Transverse colon (tissue), 4 donors: ENCODE results near the gene TARP.

Source experiments
- POLR2A ChIP-seq: fragments of 450-650 bp; IDR thresholded peaks from one replicate; pipeline ENCODE4 v1.6.1; 2016; ENCODE audit warnings: antibody characterized with exemption, mild to moderate bottlenecking, moderate library complexity
- POLR2AphosphoS5 ChIP-seq, 3 donors: sonication (generic); formaldehyde crosslinking; IDR thresholded peaks; one replicate each; pipeline ENCODE4 v1.6.1; 2016; ENCODE audit warnings: antibody characterized with exemption in 3 of 3
- TF ChIP-seq, protein P1 (sequence below), 5 experiments: fragments of 200-600 bp in 3 of 5; fragments of 450-650 bp in 2 of 5; sonication (generic) in 3 of 5; IDR thresholded peaks; 1 replicate in 2 of 5; 2 replicates in 3 of 5; pipeline ENCODE4 v1.5.1; 2016 to 2017; ENCODE audit warnings: antibody characterized with exemption in 5 of 5, inconsistent platforms in 3 of 5, mild to moderate bottlenecking in 2 of 5, moderate library complexity in 1 of 5

DNA sequence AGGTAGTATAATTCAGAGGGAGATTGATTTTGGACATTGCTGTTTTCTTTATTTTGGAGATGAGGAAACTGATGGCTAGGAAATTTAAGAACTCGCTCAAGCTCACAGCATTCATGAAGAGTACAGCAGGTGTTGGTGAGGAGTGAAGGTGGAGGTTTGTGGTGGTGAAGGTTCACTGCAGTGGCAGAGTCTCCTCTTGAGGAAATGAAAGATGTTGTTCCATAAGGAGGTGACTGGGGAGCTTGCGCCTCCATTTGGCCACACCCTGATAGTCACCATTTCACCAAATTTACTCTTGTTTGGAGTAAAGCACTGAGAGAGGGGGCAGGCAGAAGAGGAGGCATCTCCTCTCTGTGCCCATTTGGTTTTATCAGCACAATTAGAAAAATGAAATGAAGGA lies 46.4 kb upstream of the TARP start:
- TF ChIP-seq, protein P1, sequence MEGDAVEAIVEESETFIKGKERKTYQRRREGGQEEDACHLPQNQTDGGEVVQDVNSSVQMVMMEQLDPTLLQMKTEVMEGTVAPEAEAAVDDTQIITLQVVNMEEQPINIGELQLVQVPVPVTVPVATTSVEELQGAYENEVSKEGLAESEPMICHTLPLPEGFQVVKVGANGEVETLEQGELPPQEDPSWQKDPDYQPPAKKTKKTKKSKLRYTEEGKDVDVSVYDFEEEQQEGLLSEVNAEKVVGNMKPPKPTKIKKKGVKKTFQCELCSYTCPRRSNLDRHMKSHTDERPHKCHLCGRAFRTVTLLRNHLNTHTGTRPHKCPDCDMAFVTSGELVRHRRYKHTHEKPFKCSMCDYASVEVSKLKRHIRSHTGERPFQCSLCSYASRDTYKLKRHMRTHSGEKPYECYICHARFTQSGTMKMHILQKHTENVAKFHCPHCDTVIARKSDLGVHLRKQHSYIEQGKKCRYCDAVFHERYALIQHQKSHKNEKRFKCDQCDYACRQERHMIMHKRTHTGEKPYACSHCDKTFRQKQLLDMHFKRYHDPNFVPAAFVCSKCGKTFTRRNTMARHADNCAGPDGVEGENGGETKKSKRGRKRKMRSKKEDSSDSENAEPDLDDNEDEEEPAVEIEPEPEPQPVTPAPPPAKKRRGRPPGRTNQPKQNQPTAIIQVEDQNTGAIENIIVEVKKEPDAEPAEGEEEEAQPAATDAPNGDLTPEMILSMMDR (IDR thresholded peaks at IDR 0.05), result no peak
- TF ChIP-seq POLR2A (no peak), POLR2AphosphoS5 (IDR thresholded peaks at IDR 0.05) (no peak)
